ENCODE measurements around the gene ADAMTS17.

GRCh38 chr15:100249096-100249815 lies 92.5 kb downstream of the ADAMTS17 start:
- TF ChIP-seq CTCF (IDR thresholded peaks at IDR 0.05; ENCODE audit: low read depth, low read length) (no peak), EZH2phosphoT487 (IDR thresholded peaks at IDR 0.05; ENCODE audit: low read depth) (no peak)

Data from OCI-LY3 (cell line).